H1 (cell line): ENCODE measurements around the gene RGS16. TPM values are rescaled to one million over a fixed set of nuclear protein-coding genes. Genes with fewer than 3 reads are reported as not detected.

Source experiments
- BRCA1 ChIP-seq: IDR thresholded peaks from 2 replicates; pipeline ENCODE4 v1.6.1; 2012; ENCODE audit warnings: low read depth, low read length, improper control_type of control experiment
- CBX8 ChIP-seq: fragments of 300-800, 300-1000 bp; sonication (generic); IDR thresholded peaks from 2 replicates; pipeline ENCODE4 v1.7.1; 2016; ENCODE audit warnings: low read depth, low read length, borderline replicate concordance
- KDM5A ChIP-seq: fragments of 200-600 bp; IDR thresholded peaks from 2 replicates; pipeline ENCODE4 v1.7.1; 2012; ENCODE audit warnings: mild to moderate bottlenecking, low read length, inconsistent platforms, mixed read lengths
- NRF1 ChIP-seq: IDR thresholded peaks from 2 replicates; pipeline ENCODE4 v1.6.1; 2011; ENCODE audit warnings: mild to moderate bottlenecking, low read depth, low read length, improper control_type of control experiment
- TEAD4 ChIP-seq: IDR thresholded peaks from 2 replicates; pipeline ENCODE4 v1.6.1; 2012; ENCODE audit warnings: low read depth, low read length, inconsistent platforms, mixed read lengths
- USF2 ChIP-seq: IDR thresholded peaks from 2 replicates; pipeline ENCODE4 v1.6.1; 2011; ENCODE audit warnings: low read length, improper control_type of control experiment
- polyA plus RNA-seq, 7 experiments: library from polyadenylated mRNA; depleted of rRNA in 3 of 7; stranded (reverse) in 5 of 7; unstranded in 2 of 7; fragments of >200 nt in 5 of 7; fragments of 200-250 nt in 2 of 7; gene quantifications; 1 replicate in 5 of 7; 2 replicates in 1 of 7; 4 replicates in 1 of 7; pipeline versions ENCODE4 v1.2.1 to v1.2.3, GENCODE V29; 2011 to 2013; ENCODE audit warnings: missing spikeins in 2 of 7, mixed read lengths in 2 of 7
- total RNA-seq: library from RNA; stranded (reverse); fragmentation: NEBNext Ultra II Directional; extraction: Animal tissue kit (Norgen Biotek cat#: 25700); gene quantifications from 2 replicates; pipeline ENCODE4 v1.2.1, GENCODE V29; 2021

Gene RGS16
- total and polyA plus RNA-seq, 2 of the 8 experiments (the other 6 are each of a cell fraction or from before 2014, with no cell fraction given), result 5.7 to 9.8 TPM

DNA sequence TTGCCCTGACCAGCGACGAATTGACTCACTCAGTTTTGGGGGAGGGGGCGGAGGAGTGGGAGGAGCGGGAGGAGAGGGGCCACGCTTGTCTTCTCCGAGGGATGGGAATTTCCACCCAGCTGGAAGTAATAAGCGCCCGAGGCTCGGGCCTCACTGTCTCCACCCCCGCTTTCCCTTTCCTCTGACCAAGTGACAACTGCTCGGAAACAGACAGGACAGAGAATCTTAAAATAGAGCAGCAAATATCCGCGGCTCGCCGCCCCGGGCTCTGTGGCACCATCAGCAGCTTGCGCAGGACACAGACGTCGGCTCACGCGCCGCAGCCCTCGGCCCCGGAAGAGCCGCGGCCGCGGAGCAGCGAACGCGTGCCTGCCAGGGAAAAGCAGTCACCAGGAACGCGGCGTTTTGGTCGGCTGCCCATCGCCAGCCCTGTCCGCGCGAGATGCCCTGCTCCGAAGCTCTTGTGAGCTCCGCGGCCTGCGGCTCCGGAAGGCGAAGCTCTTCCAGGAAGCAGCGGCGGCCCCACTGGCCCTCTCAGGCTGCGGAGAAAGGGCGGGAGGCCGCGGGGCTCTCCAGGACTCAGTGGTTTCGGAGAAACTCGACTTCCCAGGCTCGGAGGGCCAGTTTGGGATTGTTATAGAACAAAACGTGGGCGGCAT lies 10.7 kb upstream of the RGS16 start (continued):
- TF ChIP-seq KDM5A (no peak), USF2 (no peak), CBX8 (no peak), TEAD4 (no peak), NRF1 (no peak; the same call in 1 of the 2 replicates), BRCA1 (no peak)
- TF ChIP-seq, all 59 proteins: peak for 12
